Measurements from ENCODE around the gene FGF10.

FGF10 gene

DNA sequence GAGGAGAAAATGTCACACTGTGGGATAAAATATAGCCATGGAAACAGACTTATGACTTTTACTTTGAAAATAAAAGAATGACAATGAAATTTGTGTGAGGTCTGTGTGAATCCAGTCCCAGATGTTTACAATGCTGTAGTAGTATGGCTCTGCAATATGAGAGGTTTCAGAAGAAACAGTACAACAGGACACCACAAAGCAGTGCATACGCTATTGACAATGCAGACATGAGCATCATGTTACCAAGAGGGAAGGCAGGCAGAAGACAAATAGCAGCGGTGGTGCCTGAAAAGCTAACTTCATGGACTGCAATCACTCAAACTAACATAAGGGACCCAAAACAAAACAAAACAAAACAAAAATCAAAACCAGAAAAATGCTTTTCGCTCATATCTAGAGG, 1.8 kb downstream of the FGF10 start:
- peaks cover 61% of the 10 kb centered on the region for H3K27me3 ChIP-seq (ENCODE audit: control insufficient read depth, insufficient read depth, low read length)
- H3K9me3 ChIP-seq (ENCODE audit: control insufficient read depth, insufficient read depth, low read length) = no peaks in the 10 kb centered on the region
- no peak overlapping the region for H3K27ac ChIP-seq (ENCODE audit: low read depth, low read length)
- no peaks in the 10 kb centered on the region for H3K36me3 ChIP-seq (ENCODE audit: control insufficient read depth, insufficient read depth, low read length)
- H3K4me1 ChIP-seq (ENCODE audit: control insufficient read depth, insufficient read depth, low read length) = peaks cover 26% of the 10 kb centered on the region
- no peak overlapping the region for H3K9ac ChIP-seq (ENCODE audit: low read depth, low read length)
- peak overlapping the region; percentile 70 for H3K4me3 ChIP-seq (ENCODE audit: low read depth, low read length)

GRCh38 chr5:44385291-44385900, 3.8 kb downstream of the FGF10 start:
- Histone ChIP-seq H3K27ac (ENCODE audit: low read depth, low read length) (no peak overlapping the region), H3K36me3 (ENCODE audit: control insufficient read depth, insufficient read depth, low read length) (no peaks in the 10 kb centered on the region), H3K9me3 (ENCODE audit: control insufficient read depth, insufficient read depth, low read length) (no peaks in the 10 kb centered on the region), H3K4me3 (ENCODE audit: low read depth, low read length) (no peak overlapping the region), H3K4me1 (ENCODE audit: control insufficient read depth, insufficient read depth, low read length) (peaks cover 18% of the 10 kb centered on the region), H3K27me3 (ENCODE audit: control insufficient read depth, insufficient read depth, low read length) (peaks cover 42% of the 10 kb centered on the region), H3K9ac (ENCODE audit: low read depth, low read length) (no peak overlapping the region)

GRCh38 chr5:44384816-44385215, 4.4 kb downstream of the FGF10 start:
- no peaks in the 10 kb centered on the region for H3K36me3 ChIP-seq (ENCODE audit: control insufficient read depth, insufficient read depth, low read length)
- no peak overlapping the region for H3K27ac ChIP-seq (ENCODE audit: low read depth, low read length)
- no peak overlapping the region for H3K4me3 ChIP-seq (ENCODE audit: low read depth, low read length)
- no peak overlapping the region for H3K9ac ChIP-seq (ENCODE audit: low read depth, low read length)
- no peaks in the 10 kb centered on the region for H3K9me3 ChIP-seq (ENCODE audit: control insufficient read depth, insufficient read depth, low read length)
- H3K4me1 ChIP-seq (ENCODE audit: control insufficient read depth, insufficient read depth, low read length) = peaks cover 12% of the 10 kb centered on the region; the same call in 1 of the 2 replicates
- H3K27me3 ChIP-seq (ENCODE audit: control insufficient read depth, insufficient read depth, low read length) = peaks cover 36% of the 10 kb centered on the region

DNA sequence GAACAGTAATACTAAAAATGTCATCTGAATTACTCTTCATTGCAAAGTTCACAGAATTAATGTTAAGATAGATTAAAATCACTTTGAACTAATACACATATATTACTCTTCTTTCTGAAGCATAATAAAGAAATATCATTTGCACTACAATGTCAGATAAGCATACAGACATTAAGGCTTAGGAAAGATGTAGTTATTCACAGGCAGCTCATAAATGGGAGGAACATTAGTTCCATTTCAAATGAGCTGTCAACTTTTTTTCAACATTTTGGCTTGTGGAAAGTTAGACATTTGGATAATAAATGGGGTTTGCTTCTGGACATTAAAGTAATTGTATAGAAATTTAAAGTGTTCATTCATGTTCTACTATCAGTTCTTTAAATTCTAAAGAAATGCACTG, 6.3 kb downstream of the FGF10 start:
- no peak overlapping the region for H3K9ac ChIP-seq (ENCODE audit: low read depth, low read length)
- H3K27me3 ChIP-seq (ENCODE audit: control insufficient read depth, insufficient read depth, low read length) = peaks cover 18% of the 10 kb centered on the region
- H3K4me1 ChIP-seq (ENCODE audit: control insufficient read depth, insufficient read depth, low read length) = 0 out of 2 replicates have a peak, but pooled peaks cover 11% of the 10 kb centered on the region
- no peaks in the 10 kb centered on the region for H3K9me3 ChIP-seq (ENCODE audit: control insufficient read depth, insufficient read depth, low read length)
- no peak overlapping the region for H3K27ac ChIP-seq (ENCODE audit: low read depth, low read length)
- H3K36me3 ChIP-seq (ENCODE audit: control insufficient read depth, insufficient read depth, low read length) = no peaks in the 10 kb centered on the region
- H3K4me3 ChIP-seq (ENCODE audit: low read depth, low read length) = no peak overlapping the region

DNA sequence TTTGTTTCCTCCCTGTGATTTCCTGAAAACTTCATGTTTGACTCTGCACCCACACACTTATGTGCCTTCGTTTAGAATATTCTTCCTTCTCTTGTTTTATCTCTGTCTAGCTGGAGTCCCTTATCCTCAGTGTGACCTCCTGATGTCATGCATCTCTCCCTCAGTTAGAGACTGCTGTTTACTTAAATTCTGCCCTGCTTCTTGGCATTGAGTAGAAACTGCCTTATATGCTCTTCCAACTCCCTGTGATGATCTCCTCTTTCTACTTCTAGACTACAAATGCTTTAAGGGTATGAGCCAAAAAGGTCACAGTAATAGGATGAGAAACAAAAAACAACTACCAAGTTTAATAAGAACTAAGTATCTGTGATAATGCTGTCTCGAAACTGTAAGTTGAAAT, 12.2 kb downstream of the FGF10 start:
- Histone ChIP-seq H3K27ac (ENCODE audit: low read depth, low read length) (no peak overlapping the region), H3K9me3 (ENCODE audit: control insufficient read depth, insufficient read depth, low read length) (no peaks in the 10 kb centered on the region), H3K36me3 (ENCODE audit: control insufficient read depth, insufficient read depth, low read length) (no peaks in the 10 kb centered on the region), H3K4me1 (ENCODE audit: control insufficient read depth, insufficient read depth, low read length) (no peaks in the 10 kb centered on the region), H3K9ac (ENCODE audit: low read depth, low read length) (no peak overlapping the region), H3K4me3 (ENCODE audit: low read depth, low read length) (no peak overlapping the region), H3K27me3 (ENCODE audit: control insufficient read depth, insufficient read depth, low read length) (no peaks in the 10 kb centered on the region)

DNA sequence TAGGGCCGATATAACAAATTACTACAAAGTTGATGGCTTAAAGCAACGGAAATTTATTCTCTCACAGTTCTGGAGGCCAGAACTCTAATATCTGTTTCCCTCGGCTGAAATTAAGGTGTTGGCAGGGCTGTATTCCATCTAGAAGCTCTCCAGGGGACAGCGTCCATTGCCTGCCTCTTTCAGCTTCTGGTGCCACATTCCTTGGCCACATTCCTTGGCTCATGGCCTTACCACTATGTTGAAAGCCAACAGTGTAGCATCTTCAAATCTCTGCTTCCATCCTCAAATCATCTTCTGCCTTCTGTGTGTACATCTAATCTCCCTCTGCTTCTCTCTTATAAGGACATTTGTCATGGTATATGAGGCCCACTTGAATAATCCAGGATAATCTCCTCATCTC, 17.2 kb downstream of the FGF10 start:
- Histone ChIP-seq H3K4me3 (ENCODE audit: low read depth, low read length) (no peak overlapping the region), H3K9ac (ENCODE audit: low read depth, low read length) (no peak overlapping the region), H3K4me1 (ENCODE audit: control insufficient read depth, insufficient read depth, low read length) (no peaks in the 10 kb centered on the region), H3K27me3 (ENCODE audit: control insufficient read depth, insufficient read depth, low read length) (no peaks in the 10 kb centered on the region), H3K9me3 (ENCODE audit: control insufficient read depth, insufficient read depth, low read length) (no peaks in the 10 kb centered on the region), H3K36me3 (ENCODE audit: control insufficient read depth, insufficient read depth, low read length) (no peaks in the 10 kb centered on the region), H3K27ac (ENCODE audit: low read depth, low read length) (no peak overlapping the region)

- Histone ChIP-seq H3K27ac (ENCODE audit: low read depth, low read length) (no peak overlapping the region), H3K27me3 (ENCODE audit: control insufficient read depth, insufficient read depth, low read length) (no peaks in the 10 kb centered on the region), H3K4me3 (ENCODE audit: low read depth, low read length) (no peak overlapping the region), H3K9me3 (ENCODE audit: control insufficient read depth, insufficient read depth, low read length) (no peaks in the 10 kb centered on the region), H3K4me1 (ENCODE audit: control insufficient read depth, insufficient read depth, low read length) (no peaks in the 10 kb centered on the region), H3K36me3 (ENCODE audit: control insufficient read depth, insufficient read depth, low read length) (no peaks in the 10 kb centered on the region), H3K9ac (ENCODE audit: low read depth, low read length) (no peak overlapping the region)
These were observed 22.0 kb downstream of the FGF10 start for GRCh38 chr5:44367203-44367602.

DNA sequence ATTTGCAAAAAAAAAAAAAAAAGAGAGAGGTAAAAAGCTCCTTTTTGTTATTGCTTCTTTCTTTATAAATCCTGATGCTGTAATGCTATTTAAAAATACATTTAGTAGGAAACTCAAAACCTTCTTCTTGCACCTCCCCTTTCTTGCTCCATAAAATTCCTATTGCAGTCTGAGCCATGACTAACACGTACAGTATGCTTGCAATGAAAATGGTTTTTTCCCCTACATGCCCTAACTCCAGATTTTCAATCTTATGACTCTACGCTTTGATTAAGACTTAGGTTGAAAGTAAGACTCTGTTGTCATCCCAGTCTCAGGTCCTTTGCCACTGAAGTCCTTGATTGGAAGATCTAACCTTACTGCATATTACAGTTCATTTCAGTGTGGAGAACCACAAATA, 23.9 kb downstream of the FGF10 start:
- Histone ChIP-seq H3K36me3 (ENCODE audit: control insufficient read depth, insufficient read depth, low read length) (no peaks in the 10 kb centered on the region), H3K9ac (ENCODE audit: low read depth, low read length) (no peak overlapping the region), H3K27ac (ENCODE audit: low read depth, low read length) (no peak overlapping the region), H3K9me3 (ENCODE audit: control insufficient read depth, insufficient read depth, low read length) (no peaks in the 10 kb centered on the region), H3K27me3 (ENCODE audit: control insufficient read depth, insufficient read depth, low read length) (no peaks in the 10 kb centered on the region), H3K4me3 (ENCODE audit: low read depth, low read length) (no peak overlapping the region), H3K4me1 (ENCODE audit: control insufficient read depth, insufficient read depth, low read length) (no peaks in the 10 kb centered on the region)

GRCh38 chr5:44364097-44364496, 25.1 kb downstream of the FGF10 start:
- Histone ChIP-seq H3K4me1 (ENCODE audit: control insufficient read depth, insufficient read depth, low read length) (no peaks in the 10 kb centered on the region), H3K27ac (ENCODE audit: low read depth, low read length) (no peak overlapping the region), H3K27me3 (ENCODE audit: control insufficient read depth, insufficient read depth, low read length) (no peaks in the 10 kb centered on the region), H3K4me3 (ENCODE audit: low read depth, low read length) (no peak overlapping the region), H3K9me3 (ENCODE audit: control insufficient read depth, insufficient read depth, low read length) (no peaks in the 10 kb centered on the region), H3K36me3 (ENCODE audit: control insufficient read depth, insufficient read depth, low read length) (no peaks in the 10 kb centered on the region), H3K9ac (ENCODE audit: low read depth, low read length) (no peak overlapping the region)

GRCh38 chr5:44361342-44362001, 27.7 kb downstream of the FGF10 start:
- no peak overlapping the region for H3K9ac ChIP-seq (ENCODE audit: low read depth, low read length)
- H3K9me3 ChIP-seq (ENCODE audit: control insufficient read depth, insufficient read depth, low read length) = no peaks in the 10 kb centered on the region
- H3K4me3 ChIP-seq (ENCODE audit: low read depth, low read length) = no peak overlapping the region
- H3K27ac ChIP-seq (ENCODE audit: low read depth, low read length) = no peak overlapping the region
- H3K36me3 ChIP-seq (ENCODE audit: control insufficient read depth, insufficient read depth, low read length) = no peaks in the 10 kb centered on the region
- H3K27me3 ChIP-seq (ENCODE audit: control insufficient read depth, insufficient read depth, low read length) = no peaks in the 10 kb centered on the region
- no peaks in the 10 kb centered on the region for H3K4me1 ChIP-seq (ENCODE audit: control insufficient read depth, insufficient read depth, low read length)

- no peaks in the 10 kb centered on the region for H3K27me3 ChIP-seq (ENCODE audit: control insufficient read depth, insufficient read depth, low read length)
- H3K9ac ChIP-seq (ENCODE audit: low read depth, low read length) = no peak overlapping the region
- no peaks in the 10 kb centered on the region for H3K36me3 ChIP-seq (ENCODE audit: control insufficient read depth, insufficient read depth, low read length)
- no peak overlapping the region for H3K27ac ChIP-seq (ENCODE audit: low read depth, low read length)
- H3K4me1 ChIP-seq (ENCODE audit: control insufficient read depth, insufficient read depth, low read length) = no peaks in the 10 kb centered on the region
- no peaks in the 10 kb centered on the region for H3K9me3 ChIP-seq (ENCODE audit: control insufficient read depth, insufficient read depth, low read length)
- no peak overlapping the region for H3K4me3 ChIP-seq (ENCODE audit: low read depth, low read length)
These were observed 28.3 kb downstream of the FGF10 start for GRCh38 chr5:44360919-44361318.
